ENCODE measurements around the gene MTFMT. TPM values are rescaled to one million over a fixed set of nuclear protein-coding genes. Genes with fewer than 3 reads are reported as not detected.

MTFMT gene
- total RNA-seq, 1 donor from 2014 or later = 22.1 TPM

DNA sequence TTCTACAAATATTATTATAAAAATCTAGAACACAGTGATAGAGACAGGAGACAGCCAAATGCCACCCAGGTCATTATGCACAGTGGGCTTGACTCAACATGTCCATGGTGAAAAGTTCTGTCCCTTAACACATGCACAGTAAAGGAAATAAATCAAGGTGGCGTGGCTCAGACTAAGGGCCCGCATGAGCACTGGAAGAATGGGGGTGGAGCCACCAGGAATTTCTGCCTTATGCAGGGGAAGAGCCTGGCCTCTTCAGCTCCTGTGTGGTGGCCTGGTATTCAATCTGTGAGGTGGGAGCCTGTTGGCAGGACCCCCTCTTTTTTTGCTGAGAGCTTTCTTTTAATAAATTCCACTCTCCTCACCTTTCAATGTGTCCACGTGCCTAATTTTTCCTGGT is 22.6 kb downstream of the MTFMT start:
- no peak overlapping the region for H3K4me3 ChIP-seq (ENCODE audit: low read depth, low read length)
- TF ChIP-seq, protein P1, sequence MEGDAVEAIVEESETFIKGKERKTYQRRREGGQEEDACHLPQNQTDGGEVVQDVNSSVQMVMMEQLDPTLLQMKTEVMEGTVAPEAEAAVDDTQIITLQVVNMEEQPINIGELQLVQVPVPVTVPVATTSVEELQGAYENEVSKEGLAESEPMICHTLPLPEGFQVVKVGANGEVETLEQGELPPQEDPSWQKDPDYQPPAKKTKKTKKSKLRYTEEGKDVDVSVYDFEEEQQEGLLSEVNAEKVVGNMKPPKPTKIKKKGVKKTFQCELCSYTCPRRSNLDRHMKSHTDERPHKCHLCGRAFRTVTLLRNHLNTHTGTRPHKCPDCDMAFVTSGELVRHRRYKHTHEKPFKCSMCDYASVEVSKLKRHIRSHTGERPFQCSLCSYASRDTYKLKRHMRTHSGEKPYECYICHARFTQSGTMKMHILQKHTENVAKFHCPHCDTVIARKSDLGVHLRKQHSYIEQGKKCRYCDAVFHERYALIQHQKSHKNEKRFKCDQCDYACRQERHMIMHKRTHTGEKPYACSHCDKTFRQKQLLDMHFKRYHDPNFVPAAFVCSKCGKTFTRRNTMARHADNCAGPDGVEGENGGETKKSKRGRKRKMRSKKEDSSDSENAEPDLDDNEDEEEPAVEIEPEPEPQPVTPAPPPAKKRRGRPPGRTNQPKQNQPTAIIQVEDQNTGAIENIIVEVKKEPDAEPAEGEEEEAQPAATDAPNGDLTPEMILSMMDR (conservative IDR thresholded peaks at IDR 0.05; ENCODE audit: low read depth, low read length) = no peak
- no peak for DNase-seq (ENCODE audit: low read depth)

GRCh38 chr15:65004993-65005392 is 24.4 kb downstream of the MTFMT start:
- TF ChIP-seq, protein P1 (conservative IDR thresholded peaks at IDR 0.05; ENCODE audit: low read depth, low read length) = no peak
- no peak for DNase-seq (ENCODE audit: low read depth)
- no peak overlapping the region for H3K4me3 ChIP-seq (ENCODE audit: low read depth, low read length)

- DNase-seq (ENCODE audit: low read depth) = no peak
- no peak overlapping the region for H3K4me3 ChIP-seq (ENCODE audit: low read depth, low read length)
- TF ChIP-seq, protein P1 (conservative IDR thresholded peaks at IDR 0.05; ENCODE audit: low read depth, low read length) = no peak
Observed at GRCh38 chr15:64997745-64998375, 31.6 kb downstream of the MTFMT start.

- TF ChIP-seq, protein P1 (conservative IDR thresholded peaks at IDR 0.05; ENCODE audit: low read depth, low read length) = no peak
- no peak overlapping the region for H3K4me3 ChIP-seq (ENCODE audit: low read depth, low read length)
- no peak for DNase-seq (ENCODE audit: low read depth)
Observed at GRCh38 chr15:64997066-64997465, 32.4 kb downstream of the MTFMT start.

DNA sequence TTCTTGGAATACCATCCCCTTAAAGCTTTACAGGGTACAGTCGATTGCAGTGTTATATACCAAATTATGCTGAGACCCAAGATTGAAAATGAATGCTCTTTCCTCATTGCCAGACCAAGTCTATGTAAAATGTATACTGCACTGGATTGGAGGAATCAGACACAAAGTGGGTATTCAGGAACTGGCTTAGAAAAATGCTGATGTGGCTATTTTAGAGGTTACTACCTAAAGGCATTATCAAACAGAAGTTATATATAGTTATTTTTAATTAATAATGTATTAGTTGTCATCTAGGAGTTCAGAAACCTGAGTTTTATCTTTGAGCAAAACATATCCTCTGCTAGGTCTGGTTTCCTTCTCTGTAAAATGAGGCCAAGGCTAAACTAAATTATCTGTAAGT is 36.1 kb downstream of the MTFMT start:
- no peak overlapping the region for H3K4me3 ChIP-seq (ENCODE audit: low read depth, low read length)
- no peak for DNase-seq (ENCODE audit: low read depth)
- TF ChIP-seq, protein P1 (conservative IDR thresholded peaks at IDR 0.05; ENCODE audit: low read depth, low read length) = no peak

DNA sequence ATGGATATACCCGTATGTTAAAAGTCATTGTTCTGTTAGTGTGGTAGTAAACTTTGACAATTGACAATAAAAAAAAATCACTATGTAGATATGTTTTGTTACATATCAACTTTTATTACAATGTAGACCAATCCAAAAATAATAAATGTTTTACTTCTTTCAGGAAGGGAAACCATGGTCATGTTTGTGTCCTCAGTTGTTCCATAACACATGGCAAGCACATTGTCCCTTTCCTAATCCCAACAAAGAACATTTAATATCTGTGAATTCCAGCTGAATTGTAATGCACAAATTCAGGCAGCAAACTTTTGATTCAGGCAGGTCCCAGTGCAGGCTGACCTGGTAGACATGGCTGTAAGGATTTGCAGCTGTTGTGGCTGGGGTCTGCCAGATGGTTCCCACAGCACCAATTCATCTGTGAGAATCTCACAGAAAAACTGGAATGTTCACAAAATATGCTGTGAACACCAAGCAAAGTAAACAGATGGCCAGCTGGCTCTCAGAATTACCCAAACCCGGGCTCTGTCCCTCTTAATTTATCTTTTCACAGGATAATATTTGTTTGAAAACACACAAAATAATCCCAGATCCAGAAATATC is 37.8 kb downstream of the MTFMT start:
- no peak overlapping the region for H3K4me3 ChIP-seq (ENCODE audit: low read depth, low read length)
- TF ChIP-seq, protein P1 (conservative IDR thresholded peaks at IDR 0.05; ENCODE audit: low read depth, low read length) = no peak
- DNase-seq (ENCODE audit: low read depth) = no peak

DNA sequence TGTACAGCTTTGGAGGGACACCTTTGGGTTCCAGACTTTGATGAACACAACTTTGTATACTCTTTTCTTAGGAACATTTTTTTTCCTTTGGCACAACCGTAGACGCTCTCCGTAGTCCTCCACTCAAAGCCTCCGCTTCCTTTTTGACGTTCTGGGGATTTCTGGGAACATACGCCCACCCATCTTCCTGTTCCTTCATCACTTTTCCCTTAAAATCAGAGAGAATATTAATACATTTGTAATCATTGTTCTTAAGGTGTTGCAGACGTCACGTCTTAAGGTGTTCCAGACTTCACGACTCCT is 39.3 kb downstream of the MTFMT start:
- TF ChIP-seq, protein P1 (conservative IDR thresholded peaks at IDR 0.05; ENCODE audit: low read depth, low read length) = no peak
- H3K4me3 ChIP-seq (ENCODE audit: low read depth, low read length) = peak overlapping the region; percentile 97
- DNase-seq (ENCODE audit: low read depth) = no peak

All from epithelial cell of proximal tubule (primary cell).